Measurements from ENCODE around the gene NR1H2. TPM values are rescaled to one million over a fixed set of nuclear protein-coding genes. Genes with fewer than 3 reads are reported as not detected.

The NR1H2 gene
- total and polyA plus RNA-seq, 12 donors, result 64.0 to 125 (median 74.9) TPM

- DNase-seq (no peak), ATAC-seq (no peak)
- intact Hi-C loops (cut with DNase I), result no loop called here
- Histone ChIP-seq H3K27me3 (no peaks in the 10 kb centered on the region), H3K27ac (no peak overlapping the region), H3K36me3 (peaks cover 0 to 56% (median 0%) of the 10 kb centered on the region in 9 donors), H3K4me3 (no peak overlapping the region), H3K9me3 (peaks cover 0 to 6% (median 0%) of the 10 kb centered on the region in 11 donors), H3K4me1 (no peaks in the 10 kb centered on the region)
- WGBS, 2 donors, result 95 to 96% methylated on average over 17 of the region's 17 CpGs
- TF ChIP-seq CTCF (IDR thresholded peaks at IDR 0.05), result no peak
Observed at GRCh38 chr19:50409347-50409746, 33.1 kb downstream of the NR1H2 start.

GRCh38 chr19:50410109-50410508, 33.9 kb downstream of the NR1H2 start:
- no peak for TF ChIP-seq CTCF (IDR thresholded peaks at IDR 0.05)
- intact Hi-C loops (cut with DNase I), result loop anchor here in 3 of 10 donors (5.0 kb wide), 2 partner anchors 38 to 43 kb away; partner anchors contain the start of gene NAPSA (in 2 of the 3)
- H3K4me3 ChIP-seq, result no peak overlapping the region
- H3K27me3 ChIP-seq, result no peaks in the 10 kb centered on the region
- H3K4me1 ChIP-seq, result peaks cover 0 to 6% (median 0%) of the 10 kb centered on the region in 9 donors
- 84 to 89% methylated on average over 10 of the region's 10 CpGs for WGBS, 2 donors
- no peak for DNase-seq
- H3K27ac ChIP-seq, result no peak overlapping the region
- peaks cover 0 to 50% (median 0%) of the 10 kb centered on the region in 9 donors for H3K36me3 ChIP-seq
- peaks cover 0 to 6% (median 0%) of the 10 kb centered on the region in 11 donors for H3K9me3 ChIP-seq
- no peak for ATAC-seq

- peaks cover 0 to 6% (median 0%) of the 10 kb centered on the region in 11 donors for H3K9me3 ChIP-seq
- intact Hi-C loops (cut with DNase I), result loop anchor here in 3 of 10 donors (5.0 kb wide), 2 partner anchors 40 to 45 kb away; partner anchors contain the start of gene NAPSA (in 2 of the 3)
- no peak overlapping the region for H3K27ac ChIP-seq
- no peak for DNase-seq
- TF ChIP-seq CTCF (IDR thresholded peaks at IDR 0.05), result no peak
- WGBS, 2 donors, result 97 to 100% methylated on average over 2 of the region's 2 CpGs
- no peak for ATAC-seq
- H3K4me3 ChIP-seq, result no peak overlapping the region
- H3K27me3 ChIP-seq, result peaks cover 0 to 6% (median 2%) of the 10 kb centered on the region in 7 donors
- peaks cover 0 to 29% (median 0%) of the 10 kb centered on the region in 9 donors for H3K36me3 ChIP-seq
- peaks cover 0 to 13% (median 0%) of the 10 kb centered on the region in 9 donors for H3K4me1 ChIP-seq
Observed at GRCh38 chr19:50412419-50412818, 36.2 kb downstream of the NR1H2 start.

- intact Hi-C loops (cut with DNase I), result loop anchor here in 3 of 10 donors (5.0 kb wide), 2 partner anchors 41 to 46 kb away; partner anchors contain the start of gene NAPSA (in 2 of the 3)
- 93 to 94% methylated on average over 13 of the region's 13 CpGs for WGBS, 2 donors
- peaks cover 0 to 13% (median 9%) of the 10 kb centered on the region in 7 donors for H3K27me3 ChIP-seq
- H3K4me1 ChIP-seq, result peaks cover 0 to 13% (median 0%) of the 10 kb centered on the region in 9 donors
- DNase-seq (no peak), ATAC-seq (no peak)
- peaks cover 0 to 28% (median 0%) of the 10 kb centered on the region in 9 donors for H3K36me3 ChIP-seq
- no peak overlapping the region for H3K27ac ChIP-seq
- H3K9me3 ChIP-seq, result peaks cover 0 to 6% (median 0%) of the 10 kb centered on the region in 11 donors
- no peak overlapping the region for H3K4me3 ChIP-seq
- TF ChIP-seq CTCF (IDR thresholded peaks at IDR 0.05), result no peak
Observed at GRCh38 chr19:50413096-50413495, 36.8 kb downstream of the NR1H2 start.
